ENCODE measurements around the gene SLC13A3.

- no peak for TF ChIP-seq CTCF (IDR thresholded peaks at IDR 0.05)
- no peak for TF ChIP-seq POLR2A (IDR thresholded peaks at IDR 0.05)
These were observed 36.8 kb downstream of the SLC13A3 start for GRCh38 chr20:46614503-46614902.
